HL-60/S4 treated with phorbol 12-myristate 13-acetate at 8.2 ng/mL for 4 days and 3 days (cell line): ENCODE results near the gene PLEKHG5.
"Not testable (repeated sequence)": the region's sequence is repeated elsewhere in the genome, so short reads cannot be mapped to it uniquely, and the experiment has no call there.

Experiments used
- in situ Hi-C: fragments of 300-500 bp; cut with MboI; formaldehyde crosslinking; loops from 2 replicates; pipeline ENCODE4 v1.15.0; 2022; ENCODE audit warnings: low sequenced_read_pairs

Gene PLEKHG5

DNA sequence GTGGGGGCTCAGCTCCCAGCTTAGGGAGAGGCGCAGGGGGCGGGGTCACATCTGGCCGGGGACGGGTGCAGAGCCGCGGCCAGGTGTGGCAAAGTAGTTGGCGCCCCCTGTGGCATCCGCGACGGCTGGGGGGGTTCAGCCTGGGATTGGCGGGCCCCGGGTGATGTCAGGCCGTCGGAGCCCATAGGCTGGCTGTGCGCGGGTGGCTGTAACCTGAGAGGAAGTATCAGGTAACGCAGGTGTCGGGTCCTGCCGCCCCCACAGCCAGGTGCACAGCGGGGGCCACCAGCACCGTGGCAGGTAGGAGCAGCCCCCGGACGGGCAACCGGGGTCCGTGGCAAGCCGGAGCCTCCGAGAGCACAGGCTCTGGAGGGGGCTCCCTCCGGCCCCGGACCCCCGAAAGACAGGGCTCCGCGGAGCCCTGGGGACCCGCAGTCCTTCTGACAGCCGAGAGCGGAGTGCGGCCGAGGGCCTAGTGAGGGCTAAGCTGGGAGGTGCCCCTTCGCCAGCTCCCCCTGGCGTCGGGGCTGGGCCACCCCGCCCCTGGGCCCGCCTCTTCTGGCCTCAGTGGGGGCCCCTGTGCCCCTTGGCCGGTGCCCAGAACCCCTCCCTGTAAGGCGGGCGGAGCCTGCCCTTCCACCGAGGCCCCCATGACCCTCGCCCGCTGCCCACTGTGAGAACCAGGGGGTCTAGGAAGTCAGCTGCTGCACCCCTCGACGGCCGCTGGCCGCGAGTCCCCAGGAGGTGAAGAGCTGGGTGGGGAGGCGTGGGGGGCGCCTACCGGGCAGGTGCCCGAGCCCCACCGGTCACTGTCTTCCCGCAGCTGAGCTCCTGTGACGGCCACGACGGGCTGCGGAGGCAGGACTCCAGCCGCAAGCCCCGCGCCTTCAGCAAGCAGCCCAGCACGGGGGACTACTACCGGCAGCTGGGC lies 43.4 kb downstream of the PLEKHG5 start:
- in situ Hi-C loops, result no loop called here

DNA sequence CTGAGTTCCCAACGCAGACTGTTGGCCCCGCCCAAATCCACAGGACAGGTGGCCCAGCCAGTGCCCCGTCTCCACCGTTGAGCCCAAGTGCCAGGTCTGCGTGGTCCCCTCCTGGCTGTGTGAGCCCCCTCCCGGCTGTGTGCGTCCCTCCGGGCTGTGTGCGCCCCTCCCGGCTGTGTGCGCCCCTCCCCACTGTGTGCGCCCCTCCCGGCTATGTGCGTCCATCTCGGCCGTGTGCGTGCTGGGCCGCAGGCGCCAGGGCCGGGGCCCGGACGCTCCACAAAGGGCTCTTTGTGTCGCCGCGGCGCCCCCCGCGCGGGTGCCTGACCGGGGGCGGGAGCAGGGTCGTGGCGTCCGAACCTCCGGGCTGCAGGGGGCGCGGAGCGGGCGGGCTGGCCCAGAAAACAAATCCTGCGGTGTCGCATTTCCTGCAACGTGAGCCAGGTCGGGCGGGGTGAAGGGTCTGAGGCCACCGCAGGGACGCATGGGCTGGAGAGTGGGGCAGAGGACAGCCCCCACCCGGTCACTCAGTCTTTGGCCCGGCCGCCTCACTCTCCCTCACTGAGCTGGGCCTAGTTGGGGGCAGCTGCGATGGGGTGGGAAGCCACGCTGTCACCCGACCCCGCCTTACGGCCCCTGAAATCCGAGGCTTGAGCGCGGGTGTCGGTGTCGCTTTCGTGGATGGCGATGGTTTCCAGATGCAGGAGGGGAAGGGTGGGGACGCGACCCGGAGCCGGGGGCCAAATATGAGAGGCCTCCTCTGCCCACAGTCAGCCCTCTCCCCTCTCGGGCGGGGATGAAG lies 44.2 kb downstream of the PLEKHG5 start:
- in situ Hi-C loops, result no loop called here

DNA sequence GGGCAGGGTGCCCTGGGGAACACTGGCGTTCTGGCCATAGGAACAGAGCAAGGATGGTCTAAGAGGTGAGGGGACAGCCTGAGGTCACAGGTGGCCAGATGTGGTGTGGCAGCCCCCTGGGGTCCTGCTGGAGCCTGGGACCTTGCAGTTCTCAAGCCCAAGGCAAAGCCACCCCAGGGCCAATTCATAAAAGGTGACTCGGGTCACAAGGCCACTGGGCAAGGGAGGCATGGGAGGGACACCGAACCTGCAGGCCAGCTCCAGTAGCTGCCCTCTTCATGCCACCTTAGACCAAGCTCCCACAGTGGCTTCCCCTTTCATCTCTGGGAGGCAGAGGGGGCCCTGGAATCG lies 44.8 kb downstream of the PLEKHG5 start:
- in situ Hi-C loops, result no loop called here

DNA sequence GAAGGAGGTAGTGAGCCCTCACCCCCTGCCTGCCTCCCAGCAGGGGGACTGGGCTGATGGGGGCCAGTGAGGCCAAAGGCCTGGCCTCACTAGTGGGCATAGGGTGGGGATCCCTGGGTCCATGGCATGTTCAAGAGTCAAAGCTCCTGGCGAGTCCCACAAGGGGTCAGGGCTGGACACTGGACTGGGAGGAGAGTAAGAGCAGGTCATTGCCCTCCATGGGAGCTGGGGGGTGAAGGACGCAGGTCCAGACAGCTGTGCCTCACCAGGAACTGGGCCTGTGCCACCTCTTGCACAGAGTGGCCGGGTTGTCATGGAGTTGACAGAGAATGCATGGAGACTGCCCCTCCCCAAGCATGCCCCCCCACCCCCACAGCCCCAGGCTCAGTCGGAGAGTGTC lies 45.5 kb downstream of the PLEKHG5 start:
- in situ Hi-C loops, result not testable (repeated sequence)

DNA sequence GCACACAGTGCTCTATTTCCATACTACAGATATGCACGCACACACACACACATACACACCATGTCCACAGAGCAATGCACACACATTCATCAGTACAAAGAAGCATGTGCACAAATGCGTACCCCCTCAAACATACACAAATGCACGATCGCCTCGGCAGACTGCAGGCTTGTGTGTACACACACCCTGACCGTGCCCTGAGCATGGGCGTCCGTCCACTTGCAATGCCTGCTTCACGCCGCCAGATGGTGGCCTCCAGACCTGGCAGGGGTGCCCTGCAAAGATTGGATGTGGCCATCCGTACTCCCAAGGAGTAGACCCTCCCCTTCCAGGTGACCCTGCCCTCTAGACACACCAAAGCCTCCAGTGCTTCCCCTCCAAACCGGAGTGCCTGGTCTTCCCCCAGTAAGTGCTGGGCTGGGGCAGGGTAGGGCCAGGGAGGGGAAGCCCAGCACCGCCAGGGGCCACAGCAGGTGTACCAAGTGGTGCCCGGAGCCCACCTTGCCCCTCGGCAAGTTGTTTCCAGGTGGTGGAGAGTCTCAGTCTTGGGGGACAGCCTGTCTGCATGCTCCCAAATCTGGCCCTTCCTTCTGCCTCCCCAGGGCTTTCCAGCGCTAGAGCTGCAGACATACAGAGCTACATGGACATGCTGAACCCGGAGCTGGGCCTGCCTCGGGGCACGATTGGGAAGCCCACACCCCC lies 46.3 kb downstream of the PLEKHG5 start:
- in situ Hi-C loops, result no loop called here

DNA sequence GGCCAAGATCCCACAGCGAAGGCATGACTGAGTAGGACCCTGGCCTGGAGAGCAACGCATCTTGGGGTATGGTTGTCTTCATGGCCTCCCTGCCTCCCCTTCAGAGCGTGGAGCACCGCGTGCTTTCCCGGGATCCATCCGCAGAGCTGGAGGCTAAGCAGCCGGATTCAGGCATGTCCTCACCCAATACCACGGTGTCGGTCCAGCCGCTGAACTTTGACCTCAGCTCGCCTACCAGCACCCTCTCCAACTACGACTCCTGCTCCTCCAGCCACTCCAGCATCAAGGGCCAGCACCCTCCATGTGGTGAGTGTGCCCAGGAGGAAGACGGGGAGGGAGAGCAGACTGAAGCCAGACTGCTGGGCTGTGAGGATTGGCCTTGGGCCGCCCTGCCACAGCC lies 47.1 kb downstream of the PLEKHG5 start:
- in situ Hi-C loops, result no loop called here

DNA sequence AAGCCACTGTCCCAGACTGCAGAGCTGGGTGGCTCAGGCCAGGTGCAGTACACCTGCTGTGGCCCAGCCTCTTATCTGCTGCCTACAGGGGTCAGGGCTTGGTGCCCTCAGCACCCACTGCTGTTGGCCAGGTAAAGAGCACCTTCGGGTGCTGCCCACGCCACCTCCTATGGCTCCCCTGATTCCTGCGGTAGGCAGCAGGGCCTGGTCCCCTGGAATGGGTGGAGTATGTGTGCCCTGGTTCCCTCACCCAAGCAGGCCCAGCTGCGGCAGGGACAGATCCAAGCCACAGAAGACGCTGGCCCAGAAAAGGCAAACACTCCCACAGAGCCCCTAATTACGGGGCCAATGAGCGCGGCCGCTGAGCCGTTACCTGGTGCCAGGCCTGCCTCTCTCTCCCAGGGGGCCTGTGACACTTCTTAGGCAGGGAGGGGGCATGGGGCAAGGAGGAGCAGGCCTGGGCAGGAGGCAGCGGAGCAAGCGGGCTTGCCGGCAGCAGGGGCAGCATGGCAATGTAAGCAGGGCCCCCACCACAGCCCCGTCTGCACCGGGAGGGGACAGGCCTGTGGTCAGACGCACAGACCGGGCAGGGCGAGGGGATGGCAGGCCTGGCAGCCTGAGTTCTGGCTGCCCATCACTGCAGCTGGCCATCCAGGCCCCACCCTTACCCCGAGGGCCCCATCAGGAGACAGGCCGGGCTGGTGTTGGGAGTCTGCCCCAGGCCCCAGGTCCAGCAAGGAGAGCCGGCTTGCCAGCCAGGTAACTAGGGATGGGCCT lies 47.9 kb downstream of the PLEKHG5 start:
- in situ Hi-C loops, result no loop called here

DNA sequence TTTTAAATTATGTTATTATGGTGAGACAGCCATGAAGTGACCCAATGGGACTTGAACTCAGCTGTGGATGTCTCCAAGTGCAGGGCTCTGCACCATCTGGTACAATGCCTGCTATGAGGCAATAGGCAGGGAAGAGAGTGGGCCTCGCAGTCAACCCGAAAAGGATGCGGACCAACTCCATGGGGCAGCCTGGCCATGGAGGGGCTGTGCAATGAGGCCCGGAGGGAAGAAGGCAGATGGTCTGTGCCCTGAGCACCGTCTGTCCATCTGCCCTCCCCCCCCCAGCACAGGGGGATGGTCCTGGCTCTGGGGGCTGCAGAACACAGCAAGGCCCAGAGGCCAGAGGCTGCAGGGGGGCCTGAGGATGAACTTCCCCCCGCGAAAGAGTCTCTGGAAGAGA lies 49.9 kb downstream of the PLEKHG5 start:
- in situ Hi-C loops, result no loop called here

DNA sequence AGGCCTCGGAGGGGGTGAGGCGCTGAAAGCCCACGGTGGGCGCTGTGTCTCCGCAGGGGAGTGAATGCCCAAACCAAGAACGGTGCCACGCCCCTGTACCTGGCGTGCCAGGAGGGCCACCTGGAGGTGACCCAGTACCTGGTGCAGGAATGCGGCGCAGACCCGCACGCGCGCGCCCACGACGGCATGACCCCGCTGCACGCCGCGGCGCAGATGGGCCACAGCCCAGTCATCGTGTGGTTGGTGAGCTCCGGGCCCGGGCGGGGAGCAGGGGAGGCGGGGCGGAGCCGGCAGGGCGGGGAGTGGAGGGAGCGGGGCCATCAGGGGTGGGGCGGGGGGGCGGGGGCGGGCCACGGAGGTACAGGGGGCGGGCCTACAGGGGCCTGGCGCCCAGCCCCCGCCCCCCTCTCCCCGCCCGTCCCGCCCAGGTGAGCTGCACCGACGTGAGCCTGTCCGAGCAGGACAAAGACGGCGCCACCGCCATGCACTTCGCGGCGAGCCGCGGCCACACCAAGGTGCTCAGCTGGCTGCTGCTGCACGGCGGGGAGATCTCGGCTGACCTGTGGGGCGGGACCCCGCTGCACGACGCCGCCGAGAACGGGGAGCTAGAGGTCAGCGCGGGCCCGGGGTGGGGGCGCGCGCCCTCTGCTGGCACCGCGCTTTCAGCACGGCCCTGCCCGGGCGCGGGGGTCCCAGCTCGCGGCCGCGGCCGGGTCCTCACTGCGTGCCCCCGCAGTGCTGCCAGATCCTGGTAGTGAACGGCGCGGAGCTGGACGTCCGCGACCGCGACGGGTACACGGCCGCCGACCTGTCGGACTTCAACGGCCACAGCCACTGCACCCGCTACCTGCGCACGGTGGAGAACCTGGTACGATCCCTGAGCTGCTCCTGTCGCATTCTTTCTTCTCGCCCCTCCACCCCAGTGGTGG lies 51.0 kb downstream of the PLEKHG5 start:
- in situ Hi-C loops, result no loop called here

DNA sequence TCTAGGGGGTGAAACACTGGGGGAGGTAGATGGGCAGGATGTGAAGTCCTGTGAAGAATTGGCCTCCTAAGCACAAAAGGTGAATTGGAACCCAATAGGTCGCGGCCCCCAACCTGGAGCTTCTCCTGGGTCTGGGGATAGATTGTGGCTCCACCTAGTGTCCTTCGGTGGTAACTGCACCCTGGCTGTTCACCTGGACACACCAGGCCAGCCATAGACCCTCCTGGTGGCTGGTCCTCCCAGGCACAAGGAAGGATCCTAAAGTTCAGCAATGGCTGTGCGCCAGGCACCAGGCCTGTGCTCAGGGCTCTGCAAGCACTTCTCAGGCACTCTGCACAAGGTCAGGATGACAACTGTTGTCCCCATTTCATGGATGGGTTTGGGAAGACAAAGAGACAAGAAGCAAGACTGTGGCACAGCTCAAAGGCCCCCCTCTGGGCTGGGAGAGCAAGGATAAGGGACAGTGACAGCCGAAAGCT lies 53.4 kb downstream of the PLEKHG5 start:
- in situ Hi-C loops, result no loop called here

DNA sequence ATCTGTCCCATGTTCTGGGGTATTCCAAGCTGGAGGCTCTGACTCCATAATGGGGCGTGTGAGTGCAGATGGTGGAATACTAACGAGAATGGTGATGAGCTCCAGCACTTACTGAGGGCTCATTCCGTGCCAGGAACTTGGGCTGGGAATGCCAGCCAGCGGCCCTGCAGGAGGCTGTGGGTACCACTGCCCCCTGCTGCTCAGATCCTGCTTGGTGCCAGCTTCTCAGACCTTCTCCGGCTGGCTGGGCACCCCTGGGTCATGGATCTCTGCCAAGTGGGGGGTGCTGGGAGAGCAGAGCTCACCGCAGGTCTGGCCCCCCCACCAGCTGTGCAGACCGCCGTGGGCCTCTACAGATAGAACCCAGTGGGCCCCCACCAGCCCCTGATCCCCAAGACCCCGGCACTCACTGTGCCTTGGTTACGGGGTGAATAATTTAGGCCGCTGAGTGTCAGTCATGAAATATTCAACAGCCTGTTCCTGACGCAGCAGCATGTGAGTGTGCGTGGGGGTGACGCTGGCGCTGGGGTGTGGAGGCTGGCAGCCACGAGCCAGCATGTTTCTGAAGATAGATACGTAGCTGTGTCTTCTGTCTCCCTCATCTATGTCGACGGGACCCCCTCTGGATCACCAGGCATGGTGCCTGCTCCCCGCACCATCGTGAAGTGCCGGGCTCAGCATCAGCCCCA lies 54.3 kb downstream of the PLEKHG5 start:
- in situ Hi-C loops, result not testable (repeated sequence)

DNA sequence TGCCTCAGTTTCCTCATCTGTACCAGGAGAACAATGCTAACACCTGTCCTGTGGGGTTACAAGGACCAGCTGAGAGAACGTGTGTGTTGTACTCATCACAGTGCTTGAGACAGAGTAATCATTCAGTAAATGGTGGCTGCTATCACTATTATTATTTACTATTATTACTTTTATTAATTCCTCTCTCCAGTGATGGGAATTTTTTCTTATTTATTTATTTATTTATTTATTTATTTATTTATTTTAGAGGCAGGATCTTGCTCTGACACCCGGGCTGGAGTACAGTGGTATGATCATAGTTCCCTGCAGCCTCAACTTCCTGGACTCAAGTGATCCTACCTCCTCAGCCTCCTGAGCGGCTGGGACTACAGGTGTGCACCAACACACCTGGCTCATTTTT lies 55.2 kb downstream of the PLEKHG5 start:
- in situ Hi-C loops, result not testable (repeated sequence)

DNA sequence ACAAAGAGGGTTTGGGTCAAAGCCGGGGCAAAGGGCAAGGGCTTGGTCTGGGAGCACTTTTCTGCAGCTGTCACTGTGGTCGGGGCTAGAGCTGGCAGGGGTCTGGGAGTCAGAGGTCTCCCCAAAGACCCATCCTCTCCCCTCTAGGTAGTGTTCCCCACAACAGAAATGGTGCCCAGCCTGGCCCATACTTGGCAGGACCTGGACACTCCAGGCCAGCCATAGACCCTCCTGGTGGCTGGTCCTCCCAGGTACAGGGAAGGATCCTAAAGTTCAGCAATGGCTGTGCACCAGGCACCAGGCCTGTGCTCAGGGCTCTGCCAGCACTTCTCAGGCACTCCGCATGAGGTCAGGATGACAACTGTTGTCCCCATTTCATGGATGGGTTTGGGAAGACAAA lies 55.9 kb downstream of the PLEKHG5 start:
- in situ Hi-C loops, result no loop called here

DNA sequence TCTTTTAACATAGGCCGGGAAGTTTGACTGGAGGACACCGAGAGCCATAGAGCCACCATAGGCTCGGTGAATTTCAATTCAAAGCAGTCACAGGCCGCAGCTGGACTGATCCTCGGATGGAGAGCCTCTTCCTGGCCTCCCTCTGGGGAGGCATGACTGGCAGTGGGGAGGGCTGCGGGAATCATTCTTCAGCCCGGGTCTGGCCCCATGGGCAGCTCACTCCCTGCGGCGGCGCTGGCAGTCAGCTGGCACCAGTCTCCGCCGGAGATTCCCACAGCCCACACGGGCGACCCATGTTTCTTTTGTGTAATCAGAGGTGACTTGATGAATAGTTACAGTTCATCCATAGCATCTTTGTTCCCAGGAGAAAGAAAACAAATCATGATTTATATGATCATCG lies 56.3 kb downstream of the PLEKHG5 start:
- in situ Hi-C loops, result no loop called here

DNA sequence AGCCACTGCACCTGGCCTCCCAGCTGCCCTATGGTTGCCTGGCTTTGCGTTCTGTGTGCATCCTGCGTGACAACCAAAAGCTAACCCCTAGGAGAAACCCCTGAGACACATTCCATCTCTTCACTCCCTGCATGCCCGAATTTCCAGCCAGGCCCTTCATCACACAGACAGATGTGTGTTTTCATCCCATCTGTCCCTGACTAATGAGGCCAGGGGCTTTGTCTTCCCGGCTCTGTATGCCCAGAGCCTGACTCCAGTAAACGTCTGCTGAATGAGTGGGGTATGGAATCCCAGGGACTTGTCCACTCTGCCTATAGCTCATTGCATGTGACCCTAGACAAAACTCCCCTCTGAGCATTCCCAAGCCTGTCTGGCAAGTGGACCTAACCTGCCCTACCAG lies 57.3 kb downstream of the PLEKHG5 start:
- in situ Hi-C loops, result no loop called here

DNA sequence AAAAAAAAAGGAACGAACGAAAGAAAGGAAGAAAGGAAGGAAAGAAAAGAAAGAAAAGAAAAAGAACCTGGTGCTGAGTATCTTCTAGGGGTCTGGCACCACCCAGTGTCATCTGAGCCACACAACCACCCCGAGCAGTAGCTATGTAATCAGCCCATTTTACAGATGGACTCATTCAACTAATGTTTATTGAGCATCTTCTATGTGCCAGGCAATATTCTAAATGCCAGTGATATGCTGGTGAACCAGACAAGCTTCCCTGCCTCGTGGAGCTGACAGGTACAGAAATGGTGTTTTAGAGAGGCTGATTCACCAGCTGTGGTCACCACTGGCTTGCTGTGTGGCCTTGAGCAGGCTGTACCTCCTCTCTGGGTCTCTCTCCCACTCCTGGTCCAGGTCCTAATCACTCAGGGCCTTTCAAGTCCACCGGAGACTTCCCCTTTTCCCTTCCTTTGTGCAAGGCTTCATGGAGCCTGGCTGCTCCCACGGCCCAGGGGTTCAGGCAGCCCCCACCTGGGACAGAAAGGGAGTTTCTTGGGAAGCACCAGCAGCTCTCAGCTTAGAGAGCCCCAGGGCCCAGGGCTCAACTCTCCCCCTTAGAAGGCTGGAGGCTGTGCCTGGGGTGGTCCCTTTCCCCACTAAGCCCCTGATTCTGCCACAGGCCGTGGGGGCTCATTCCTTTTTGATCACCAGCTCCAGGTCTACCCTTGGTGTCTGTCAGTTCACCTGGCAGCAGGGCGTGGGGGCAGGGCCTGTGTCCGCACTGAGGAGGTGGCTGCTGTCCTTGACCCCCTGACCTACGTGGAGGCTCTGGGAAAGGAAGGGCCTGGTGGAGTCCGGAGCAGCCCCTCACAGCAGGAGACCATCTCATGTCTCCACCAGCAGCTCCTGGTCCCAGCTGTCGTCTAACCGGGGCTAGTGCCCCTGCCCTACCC lies 59.6 kb downstream of the PLEKHG5 start:
- in situ Hi-C loops, result not testable (repeated sequence)

DNA sequence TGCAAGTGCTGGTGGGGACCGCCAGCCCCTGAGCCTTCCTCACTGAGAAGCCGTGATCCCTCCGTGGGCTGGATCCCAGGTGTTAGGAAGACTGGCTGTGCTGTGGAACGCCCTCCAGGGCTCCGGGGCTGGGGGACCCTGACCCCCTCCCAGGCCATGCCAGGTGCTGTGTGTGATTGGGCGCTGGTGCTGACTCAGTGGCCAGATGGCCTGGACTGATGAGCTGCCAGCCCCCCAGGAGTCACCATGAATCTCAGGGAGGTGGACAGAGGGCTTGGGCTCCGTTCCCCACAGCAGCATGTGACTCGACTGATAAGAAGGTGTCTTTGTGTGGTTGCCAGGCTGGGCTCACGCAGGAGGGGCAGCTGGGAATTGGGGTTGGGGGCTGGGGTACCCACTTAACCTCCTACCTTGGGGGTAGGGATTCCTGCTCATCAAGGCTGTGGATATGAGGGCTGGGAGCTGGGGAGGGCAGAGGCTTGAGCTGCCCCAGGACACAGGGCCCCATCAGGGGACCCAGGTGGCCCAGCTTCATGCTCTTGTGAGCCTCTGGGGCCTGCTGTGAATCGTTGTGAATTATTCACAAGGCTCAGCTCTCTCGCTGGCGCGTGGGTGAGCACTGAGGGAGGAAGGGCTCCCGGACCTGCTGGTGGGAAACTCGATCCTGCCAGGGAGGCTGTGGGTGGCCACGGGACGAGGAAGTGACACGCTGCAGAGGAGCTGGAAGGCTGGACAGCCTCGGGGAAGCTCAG lies 61.6 kb downstream of the PLEKHG5 start:
- in situ Hi-C loops, result not testable (repeated sequence)
